Upper lobe of left lung (tissue), 4 donors: ENCODE data around the gene FAM20A.

Experiments used
- CTCF ChIP-seq, 6 experiments: fragments of 450-650 bp in 4 of 6; fragments of 200-600 bp in 2 of 6; sonication (generic) in 2 of 6; IDR thresholded peaks; one replicate each; pipeline ENCODE4 v1.5.1; 2016 to 2019; ENCODE audit warnings: antibody characterized with exemption in 6 of 6
- POLR2A ChIP-seq, 4 donors: fragments of 450-650 bp; IDR thresholded peaks; one replicate each; pipeline ENCODE4 v1.5.1; 2016 to 2017; ENCODE audit warnings: antibody characterized with exemption in 4 of 4, mild to moderate bottlenecking in 2 of 4

GRCh38 chr17:68556551-68556950 lies 44.6 kb downstream of the FAM20A start:
- TF ChIP-seq POLR2A (IDR thresholded peaks at IDR 0.05) (no peak), CTCF (IDR thresholded peaks at IDR 0.05) (no peak)
